ENCODE data around the gene RITA1. TPM values are rescaled to one million over a fixed set of nuclear protein-coding genes. Genes with fewer than 3 reads are reported as not detected.

RITA1 gene
- total and polyA plus RNA-seq, 2 donors (not counting 3 experiments of a cell fraction or from before 2014, with no cell fraction given): 20.7 to 21.3 TPM

- no TSS peak for BruUV-seq (replicated peaks)
- TF ChIP-seq GATA2 (IDR thresholded peaks at IDR 0.05; ENCODE audit: insufficient read depth, insufficient read length, low read depth, low read length): no peak
- no peak for TF ChIP-seq FOS (IDR thresholded peaks at IDR 0.05; ENCODE audit: borderline replicate concordance, insufficient read depth, low read length)
- TF ChIP-seq MYC (IDR thresholded peaks at IDR 0.05; ENCODE audit: low read depth, low read length): no peak
- Histone ChIP-seq H4K20me1 (replicated peaks; ENCODE audit: control insufficient read depth, extremely low read depth, insufficient read depth, low read length) (no peaks in the 10 kb centered on the region), H3K79me2 (ENCODE audit: control insufficient read depth, insufficient read depth, low read length) (no peaks in the 10 kb centered on the region), H3K9me1 (replicated peaks; ENCODE audit: control insufficient read depth, extremely low read depth, insufficient read depth, low read length) (no peaks in the 10 kb centered on the region), H3K27ac (ENCODE audit: insufficient read depth, low read depth, low read length) (no peak overlapping the region), H3K4me2 (ENCODE audit: insufficient read depth, low read length) (no peak overlapping the region), H3K27me3 (ENCODE audit: control insufficient read depth in 2 of 2, insufficient read depth in 2 of 2, low read length in 2 of 2) (no peaks in the 10 kb centered on the region), H3K9ac (replicated peaks; ENCODE audit: extremely low read depth, insufficient read depth, low read length) (no peak overlapping the region), H3K4me3 (replicated peaks in 1 of 3; ENCODE audit: insufficient read depth in 1 of 3, low read depth in 1 of 3, low read length in 3 of 3) (no peak overlapping the region), H3K4me1 (ENCODE audit: control insufficient read depth, extremely low read depth, insufficient read depth, low read length) (peaks cover 8% of the 10 kb centered on the region), H2AFZ (ENCODE audit: low read depth, low read length) (no peak overlapping the region), H3K9me3 (replicated peaks; ENCODE audit: control insufficient read depth, insufficient read depth, low read length) (no peaks in the 10 kb centered on the region), H3K36me3 (ENCODE audit: control insufficient read depth in 2 of 2, extremely low read depth in 1 of 2, insufficient read depth in 2 of 2, low read length in 2 of 2) (no peaks in the 10 kb centered on the region)
- intact Hi-C loops (cut with micrococcal nuclease): no loop called here
- ChIA-PET CTCF (interaction anchor here (0.5 kb wide), 1 partner anchor 132 kb away, joined by 3 read pairs; no protein-coding TSS in a partner anchor), POLR2A (interaction anchor here (1.0 kb wide), 1 partner anchor 12 kb away, joined by 3 read pairs; no protein-coding TSS in a partner anchor)
- FAIRE-seq (no peak), DNase-seq (ENCODE audit: low read depth, low spot score) (no peak)
- dilution Hi-C loops (cut with MboI; ENCODE audit: extremely low pct_ligation_motif_present, low sequenced_read_pairs): no loop called here
Measured at GRCh38 chr12:113211160-113211559, 25.6 kb downstream of the RITA1 start.

GRCh38 chr12:113214895-113215400 is 29.4 kb downstream of the RITA1 start:
- DNase-seq (ENCODE audit: low read depth, low spot score): peak; percentile 59
- TF ChIP-seq FOS (IDR thresholded peaks at IDR 0.05; ENCODE audit: borderline replicate concordance, insufficient read depth, low read length) (peak; percentile 66), JUN (IDR thresholded peaks at IDR 0.05; ENCODE audit: borderline replicate concordance, insufficient read depth, insufficient read length, low read depth) (peak; percentile 28), MYC (IDR thresholded peaks at IDR 0.05; ENCODE audit: low read depth, low read length) (no peak), POLR2AphosphoS5 (IDR thresholded peaks at IDR 0.05; ENCODE audit: insufficient read depth, low read depth, low read length) (peak; percentile 58), MAX (IDR thresholded peaks at IDR 0.05; ENCODE audit: insufficient read depth, insufficient read length) (no peak)
- H4K20me1 ChIP-seq (replicated peaks; ENCODE audit: control insufficient read depth, extremely low read depth, insufficient read depth, low read length): no peaks in the 10 kb centered on the region
- H3K4me3 ChIP-seq (replicated peaks in 1 of 3; ENCODE audit: insufficient read depth in 1 of 3, low read depth in 1 of 3, low read length in 3 of 3): no peak overlapping the region
- no TSS peak for BruUV-seq (replicated peaks)
- ChIA-PET CTCF (no interaction called here), POLR2A (no interaction called here)
- H3K9me1 ChIP-seq (replicated peaks; ENCODE audit: control insufficient read depth, extremely low read depth, insufficient read depth, low read length): no peaks in the 10 kb centered on the region
- H3K4me2 ChIP-seq (ENCODE audit: insufficient read depth, low read length): no peak overlapping the region
- no peaks in the 10 kb centered on the region for H3K36me3 ChIP-seq (ENCODE audit: control insufficient read depth in 2 of 2, extremely low read depth in 1 of 2, insufficient read depth in 2 of 2, low read length in 2 of 2)
- intact Hi-C loops (cut with micrococcal nuclease) (no loop called here), dilution Hi-C loops (cut with MboI; ENCODE audit: extremely low pct_ligation_motif_present, low sequenced_read_pairs) (no loop called here)
- H2AFZ ChIP-seq (ENCODE audit: low read depth, low read length): peak overlapping the region; percentile 12
- H3K27me3 ChIP-seq (ENCODE audit: control insufficient read depth in 2 of 2, insufficient read depth in 2 of 2, low read length in 2 of 2): no peaks in the 10 kb centered on the region
- peaks cover 8% of the 10 kb centered on the region for H3K4me1 ChIP-seq (ENCODE audit: control insufficient read depth, extremely low read depth, insufficient read depth, low read length)
- FAIRE-seq: peak; percentile 53
- no peak overlapping the region for H3K9ac ChIP-seq (replicated peaks; ENCODE audit: extremely low read depth, insufficient read depth, low read length)
- no peak overlapping the region for H3K27ac ChIP-seq (ENCODE audit: insufficient read depth, low read depth, low read length)
- no peaks in the 10 kb centered on the region for H3K9me3 ChIP-seq (replicated peaks; ENCODE audit: control insufficient read depth, insufficient read depth, low read length)
- H3K79me2 ChIP-seq (ENCODE audit: control insufficient read depth, insufficient read depth, low read length): no peaks in the 10 kb centered on the region
